H1 (cell line): ENCODE measurements around the gene HDHD2. TPM values are rescaled to one million over a fixed set of nuclear protein-coding genes. Genes with fewer than 3 reads are reported as not detected.

ENCODE experiments used
- CTCF ChIA-PET: fragments of 300-600 bp; sonication (Branson Sonifier 250); formaldehyde crosslinking; loops from one replicate; lab custom pipeline; 2021; ENCODE audit not compliant: partially characterized antibody; lab: Charles Lee
- POLR2A ChIA-PET: fragments of 300-600 bp; sonication (Branson Sonifier 250); formaldehyde crosslinking; loops from one replicate; lab custom pipeline; 2021; ENCODE audit warnings: inconsistent platforms; ENCODE audit not compliant: partially characterized antibody; lab: Charles Lee
- DNase-seq, 2 experiments: peaks; one replicate each; pipeline versions ENCODE4 v3.0.0 to v3.0.0-alpha.2; 2010 to 2022; ENCODE audit warnings: low spot score in 2 of 2, low read depth in 1 of 2, mixed read lengths in 1 of 2
- FAIRE-seq: peaks from 2 replicates; lab custom pipeline; 2011; peaks lifted over from hg19 to GRCh38; lab: Jason Lieb, UNC
- H2AFZ ChIP-seq: 2 replicates; pipeline ENCODE4 v1.8.1; 2012; ENCODE audit warnings: low read length, inconsistent platforms
- H2AK5ac ChIP-seq: 2 replicates; pipeline ENCODE4 v1.6.1; 2013; ENCODE audit warnings: low read depth, low read length
- H2BK120ac ChIP-seq: replicated peaks from 2 replicates; pipeline ENCODE3; 2013; ENCODE audit warnings: low read depth, low read length, inconsistent platforms
- H2BK12ac ChIP-seq: 2 replicates; pipeline ENCODE4 v1.6.1; 2013; ENCODE audit warnings: low read depth, low read length
- H2BK15ac ChIP-seq: 2 replicates; pipeline ENCODE4 v1.6.1; 2013; ENCODE audit warnings: low read length
- H2BK20ac ChIP-seq: 2 replicates; pipeline ENCODE4 v1.6.1; 2013; ENCODE audit warnings: low read length
- H2BK5ac ChIP-seq: 2 replicates; pipeline ENCODE4 v1.6.1; 2013; ENCODE audit warnings: low read depth, low read length
- H3K14ac ChIP-seq: 2 replicates; pipeline ENCODE4 v1.6.1; 2013; ENCODE audit warnings: inconsistent platforms; ENCODE audit not compliant: insufficient read length
- H3K18ac ChIP-seq: 2 replicates; pipeline ENCODE4 v1.6.1; 2013; ENCODE audit warnings: low read length; ENCODE audit errors: extremely low read depth
- H3K23ac ChIP-seq: 2 replicates; pipeline ENCODE4 v1.6.1; 2013; ENCODE audit warnings: inconsistent platforms; ENCODE audit not compliant: insufficient read length
- H3K23me2 ChIP-seq: 2 replicates; pipeline ENCODE4 v1.6.1; 2013; ENCODE audit warnings: low read depth, low read length
- H3K27ac ChIP-seq: 2 replicates; pipeline ENCODE4 v1.6.1; 2011; ENCODE audit warnings: low read depth, low read length, inconsistent platforms
- H3K27me3 ChIP-seq, 4 experiments: replicated peaks in 1 of 4; 1 replicate in 1 of 4; 2 replicates in 3 of 4; pipeline versions ENCODE4 v1.6.1 to v1.8.1; 2011 to 2013; ENCODE audit warnings: low read length in 3 of 4, mild to moderate bottlenecking in 3 of 4, inconsistent platforms in 2 of 4, mixed read lengths in 2 of 4, moderate library complexity in 1 of 4; ENCODE audit not compliant: control insufficient read depth in 3 of 4, insufficient read depth in 3 of 4; ENCODE audit errors: extremely low read depth in 1 of 4
- H3K36me3 ChIP-seq, 4 experiments: 2 replicates each; pipeline versions ENCODE4 v1.6.1 to v1.8.1; 2011 to 2013; ENCODE audit warnings: mild to moderate bottlenecking in 4 of 4, low read length in 3 of 4, moderate library complexity in 2 of 4, control low read depth in 1 of 4, inconsistent platforms in 1 of 4; ENCODE audit not compliant: insufficient read depth in 4 of 4, control insufficient read depth in 2 of 4
- H3K4ac ChIP-seq: replicated peaks from 2 replicates; pipeline ENCODE3; 2013; ENCODE audit warnings: low read length, low read depth, mixed read lengths, inconsistent platforms; ENCODE audit not compliant: insufficient read length
- H3K4me1 ChIP-seq, 4 experiments: replicated peaks in 1 of 4; 1 replicate in 1 of 4; 2 replicates in 3 of 4; pipeline versions ENCODE4 v1.6.1 to v1.8.1; 2011 to 2013; ENCODE audit warnings: low read length in 3 of 4, inconsistent platforms in 2 of 4, mixed read lengths in 1 of 4; ENCODE audit not compliant: insufficient read depth in 4 of 4, control insufficient read depth in 3 of 4
- H3K4me2 ChIP-seq, 2 experiments: 2 replicates each; pipeline versions ENCODE4 v1.6.1 to v1.8.1; 2011 to 2013; ENCODE audit warnings: low read depth in 2 of 2, low read length in 2 of 2, control low read depth in 1 of 2, inconsistent platforms in 1 of 2, mild to moderate bottlenecking in 1 of 2; ENCODE audit not compliant: insufficient read depth in 1 of 2
- H3K4me3 ChIP-seq, 4 experiments: fragments of 200-600, 300-600 bp in 1 of 4; sonication (generic), shearing (Covaris generic), sonication (Bioruptor Twin) in 1 of 4; 2 replicates each; pipeline versions ENCODE4 v1.5.1 to v1.8.1; 2011 to 2016; ENCODE audit warnings: low read length in 4 of 4, low read depth in 3 of 4, control low read depth in 2 of 4, inconsistent platforms in 2 of 4, mild to moderate bottlenecking in 2 of 4, mixed read lengths in 1 of 4, moderate library complexity in 1 of 4; ENCODE audit not compliant: insufficient read depth in 2 of 4; ENCODE audit errors: extremely low read depth in 1 of 4
- H3K56ac ChIP-seq: replicated peaks from 2 replicates; pipeline ENCODE3; 2013; ENCODE audit warnings: low read depth, mild to moderate bottlenecking, mixed read lengths, low read length, inconsistent platforms; ENCODE audit not compliant: insufficient read length
- H3K79me1 ChIP-seq: 2 replicates; pipeline ENCODE4 v1.6.1; 2013; ENCODE audit warnings: low read depth, low read length, control low read depth
- H3K79me2 ChIP-seq, 2 experiments: 2 replicates each; pipeline versions ENCODE4 v1.6.1 to v1.8.1; 2012 to 2013; ENCODE audit warnings: low read length in 2 of 2, mild to moderate bottlenecking in 2 of 2, inconsistent platforms in 1 of 2; ENCODE audit not compliant: insufficient read depth in 2 of 2, control insufficient read depth in 1 of 2
- H3K9ac ChIP-seq, 4 experiments: replicated peaks in 1 of 4; 1 replicate in 1 of 4; 2 replicates in 3 of 4; pipeline versions ENCODE4 v1.6.1 to v1.8.1; 2011 to 2013; ENCODE audit warnings: low read depth in 3 of 4, low read length in 3 of 4, control low read depth in 2 of 4, mild to moderate bottlenecking in 2 of 4, moderate library complexity in 2 of 4, inconsistent platforms in 1 of 4; ENCODE audit errors: extremely low read depth in 1 of 4
- H3K9me3 ChIP-seq, 2 experiments: 2 replicates each; pipeline versions ENCODE4 v1.6.1 to v1.8.1; 2012 to 2013; ENCODE audit warnings: mild to moderate bottlenecking in 2 of 2, moderate library complexity in 2 of 2, control low read depth in 1 of 2, inconsistent platforms in 1 of 2, low read depth in 1 of 2, low read length in 1 of 2, mixed read lengths in 1 of 2; ENCODE audit not compliant: insufficient read depth in 2 of 2
- H4K20me1 ChIP-seq, 2 experiments: replicated peaks in 1 of 2; 2 replicates each; pipeline versions ENCODE3 to v1.8.1; 2011 to 2013; ENCODE audit warnings: inconsistent platforms in 2 of 2, low read length in 2 of 2, mild to moderate bottlenecking in 1 of 2; ENCODE audit not compliant: insufficient read depth in 2 of 2, control insufficient read depth in 1 of 2
- H4K5ac ChIP-seq: 2 replicates; pipeline ENCODE4 v1.6.1; 2013; ENCODE audit warnings: low read length, low read depth, mixed read lengths, inconsistent platforms; ENCODE audit not compliant: insufficient read length
- H4K8ac ChIP-seq: 2 replicates; pipeline ENCODE4 v1.8.0; 2013; ENCODE audit warnings: mild to moderate bottlenecking, moderate library complexity, low read length, inconsistent platforms; ENCODE audit not compliant: insufficient read depth; ENCODE audit errors: extremely low read depth
- H4K91ac ChIP-seq: replicated peaks from 2 replicates; pipeline ENCODE3; 2013; ENCODE audit warnings: low read length, mixed read lengths, inconsistent platforms; ENCODE audit not compliant: insufficient read length
- ASH2L ChIP-seq: fragments of 200-600, 300-600 bp; sonication (generic); IDR thresholded peaks from one replicate; pipeline ENCODE4 v1.7.1; 2017; ENCODE audit warnings: low read length
- BCL11A ChIP-seq, 2 experiments: IDR thresholded peaks; one replicate each; pipeline ENCODE4 v1.6.1; 2011; ENCODE audit warnings: low read depth in 2 of 2, low read length in 2 of 2, mild to moderate bottlenecking in 2 of 2
- EGR1 ChIP-seq: IDR thresholded peaks from 2 replicates; pipeline ENCODE4 v1.6.1; 2011; ENCODE audit warnings: low read depth, low read length, borderline replicate concordance
- HDAC2 ChIP-seq, 2 experiments: fragments of 300-600 bp in 1 of 2; sonication (generic) in 1 of 2; IDR thresholded peaks; 2 replicates each; pipeline ENCODE4 v1.6.1; 2011 to 2012; ENCODE audit warnings: low read depth in 2 of 2, low read length in 2 of 2, mild to moderate bottlenecking in 2 of 2, moderate library complexity in 2 of 2, borderline replicate concordance in 1 of 2, inconsistent platforms in 1 of 2
- NANOG ChIP-seq: IDR thresholded peaks from 2 replicates; pipeline ENCODE4 v1.6.1; 2011; ENCODE audit warnings: low read length, low read depth, mild to moderate bottlenecking, inconsistent platforms; ENCODE audit not compliant: insufficient read depth, poor library complexity, severe bottlenecking
- PHF8 ChIP-seq: fragments of 200-600 bp; sonication (generic); conservative IDR thresholded peaks from 2 replicates; pipeline ENCODE4 v1.7.1; 2012; ENCODE audit warnings: low read depth, mild to moderate bottlenecking, inconsistent platforms, low read length, moderate library complexity
- POU5F1 ChIP-seq: IDR thresholded peaks from 2 replicates; pipeline ENCODE4 v1.6.1; 2011; ENCODE audit warnings: low read depth, mild to moderate bottlenecking, low read length, moderate library complexity
- whole genome bisulfite sequencing, 2 experiments: shearing (Covaris generic) in 1 of 2; methylation state at CpG; one replicate each; pipeline versions ENCODE4 v1.1.6 to v1.1.7; 2013 to 2015; ENCODE audit warnings: low lambda C conversion rate in 2 of 2, mixed read lengths in 2 of 2, inconsistent platforms in 1 of 2, low coverage in 1 of 2, missing lambda C conversion rate in 1 of 2; ENCODE audit not compliant: insufficient replicate concordance in 2 of 2, insufficient coverage in 1 of 2, insufficient read length in 1 of 2; ENCODE audit errors: extremely low coverage in 1 of 2, missing lambda C conversion rate in 1 of 2; 5-methylcytosine and 5-hydroxymethylcytosine counted together
- polyA plus RNA-seq, 7 experiments: library from polyadenylated mRNA; depleted of rRNA in 3 of 7; stranded (reverse) in 5 of 7; unstranded in 2 of 7; fragments of >200 nt in 5 of 7; fragments of 200-250 nt in 2 of 7; gene quantifications; 1 replicate in 5 of 7; 2 replicates in 1 of 7; 4 replicates in 1 of 7; pipeline versions ENCODE4 v1.2.1 to v1.2.3, GENCODE V29; 2011 to 2013; ENCODE audit warnings: missing spikeins in 2 of 7, mixed read lengths in 2 of 7
- total RNA-seq: library from RNA; stranded (reverse); fragmentation: NEBNext Ultra II Directional; extraction: Animal tissue kit (Norgen Biotek cat#: 25700); gene quantifications from 2 replicates; pipeline ENCODE4 v1.2.1, GENCODE V29; 2021

The HDHD2 gene
- total and polyA plus RNA-seq, 2 of the 8 experiments (the other 6 are each of a cell fraction or from before 2014, with no cell fraction given): 16.7 to 42.7 TPM

- no peak for FAIRE-seq
- WGBS, 2 experiments: 73% methylated on average over 5 of the region's 5 CpGs; no CpG with 5 or more reads in 1 of the 2 experiments
- Histone ChIP-seq H3K9me3 (no peaks in the 10 kb centered on the region), H3K23me2 (no peaks in the 10 kb centered on the region; the same call in 1 of the 2 replicates), H4K5ac (no peak overlapping the region), H3K4me1 (peaks cover 0 to 2% (median 0%) of the 10 kb centered on the region in 4 experiments; a peak in 2 of 7 replicates), H2BK5ac (no peak overlapping the region), H3K4ac (no peak overlapping the region), H4K91ac (no peak overlapping the region), H3K18ac (no peak overlapping the region), H3K9ac (no peak overlapping the region), H3K4me3 (no peak overlapping the region), H2BK120ac (no peak overlapping the region), H3K56ac (no peak overlapping the region), H3K27me3 (no peaks in the 10 kb centered on the region), H3K36me3 (no peaks in the 10 kb centered on the region), H2BK20ac (no peak overlapping the region), H2AK5ac (no peak overlapping the region), H3K79me2 (no peaks in the 10 kb centered on the region), H2BK15ac (no peak overlapping the region), H4K8ac (no peak overlapping the region), H3K14ac (no peak overlapping the region), H3K23ac (no peak overlapping the region), H3K27ac (no peak overlapping the region), H3K79me1 (no peaks in the 10 kb centered on the region), H3K4me2 (no peak overlapping the region), H4K20me1 (peaks cover 0 to 2% of the 10 kb centered on the region in 2 experiments), H2AFZ (no peak overlapping the region), H2BK12ac (no peak overlapping the region)
- POLR2A ChIA-PET: no interaction called here
- no peak for TF ChIP-seq HDAC2 (IDR thresholded peaks at IDR 0.05; ENCODE audit: borderline replicate concordance in 1 of 2, low read depth in 2 of 2, low read length in 2 of 2)
- TF ChIP-seq EGR1: no peak
- no peak for TF ChIP-seq ASH2L
- TF ChIP-seq PHF8: no peak
- no peak for TF ChIP-seq BCL11A (IDR thresholded peaks at IDR 0.05; ENCODE audit: low read depth in 2 of 2, low read length in 2 of 2)
- TF ChIP-seq NANOG: no peak
- TF ChIP-seq POU5F1: no peak
- CTCF ChIA-PET: interaction anchor here (1.4 kb wide), 1 partner anchor 17 kb away, joined by 3 read pairs; no protein-coding TSS in a partner anchor
- no peak for DNase-seq
These were observed 62.6 kb downstream of the HDHD2 start for GRCh38 chr18:47087676-47088075.
